Measurements from ENCODE around the gene STING1. TPM values are rescaled to one million over a fixed set of nuclear protein-coding genes. Genes with fewer than 3 reads are reported as not detected.
A peak's percentile ranks its signal among the peaks of the same experiment; 100 is the strongest.

The STING1 gene
- total and polyA plus RNA-seq, 2 of the 13 experiments (the other 11 are each of a cell fraction or from before 2014, with no cell fraction given) = 1.3 to 4.4 TPM

DNA sequence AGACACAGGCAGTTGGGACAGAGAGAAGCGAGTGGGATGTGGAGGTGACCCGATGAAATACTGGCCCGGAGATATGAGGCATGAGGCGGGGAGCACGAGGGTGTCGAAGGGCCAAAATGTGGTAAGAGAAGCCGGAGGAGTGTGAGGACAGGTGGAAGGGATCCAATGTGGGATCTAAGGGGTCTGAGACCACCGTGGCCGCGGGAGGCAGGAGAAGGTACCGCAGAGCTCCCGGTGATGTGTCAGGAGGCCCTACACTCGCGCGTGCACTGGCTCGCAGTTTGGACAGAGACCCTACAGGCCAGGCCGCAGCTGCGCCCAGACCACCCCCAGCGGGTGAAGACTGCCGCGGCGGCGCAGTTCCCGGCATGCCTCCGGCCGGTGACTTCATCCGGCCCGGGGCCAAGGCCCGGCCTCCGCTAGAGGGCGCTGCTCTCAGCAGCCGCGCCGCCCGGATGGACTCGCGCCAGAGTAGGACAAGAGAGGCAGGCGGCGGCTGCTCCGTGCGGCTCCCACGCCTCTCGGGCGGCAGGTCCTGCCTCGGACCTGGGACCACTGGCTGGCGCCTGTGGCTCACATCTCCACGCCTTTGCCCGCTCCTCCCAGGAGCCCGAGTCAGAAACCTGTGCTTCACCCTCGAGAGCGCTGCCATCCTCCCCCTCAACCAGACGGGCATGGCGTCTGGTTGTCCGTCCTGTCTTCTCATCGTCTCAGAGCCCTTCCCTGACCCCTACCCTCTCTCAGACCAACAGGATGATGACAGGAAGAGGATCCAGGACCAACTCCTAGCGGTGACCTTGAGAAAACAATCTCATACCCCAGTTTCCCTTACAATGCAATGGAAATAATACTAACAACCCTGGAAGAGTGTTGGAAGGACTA is 35.4 kb upstream of the STING1 start (continued):
- TF ChIP-seq, protein P1, sequence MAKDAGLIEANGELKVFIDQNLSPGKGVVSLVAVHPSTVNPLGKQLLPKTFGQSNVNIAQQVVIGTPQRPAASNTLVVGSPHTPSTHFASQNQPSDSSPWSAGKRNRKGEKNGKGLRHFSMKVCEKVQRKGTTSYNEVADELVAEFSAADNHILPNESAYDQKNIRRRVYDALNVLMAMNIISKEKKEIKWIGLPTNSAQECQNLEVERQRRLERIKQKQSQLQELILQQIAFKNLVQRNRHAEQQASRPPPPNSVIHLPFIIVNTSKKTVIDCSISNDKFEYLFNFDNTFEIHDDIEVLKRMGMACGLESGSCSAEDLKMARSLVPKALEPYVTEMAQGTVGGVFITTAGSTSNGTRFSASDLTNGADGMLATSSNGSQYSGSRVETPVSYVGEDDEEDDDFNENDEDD (CRISPR knock-in tag; IDR thresholded peaks at IDR 0.05; ENCODE audit: borderline replicate concordance) = peak; percentile 62; the same call in 1 of the 2 replicates
- TF ChIP-seq POLR2A (IDR thresholded peaks at IDR 0.05; ENCODE audit: insufficient read depth in 1 of 2, low read depth in 2 of 2, low read length in 2 of 2) (peak; percentile 83 to 89), NCOA5 (CRISPR knock-in tag; IDR thresholded peaks at IDR 0.05) (no peak), DMAP1 (CRISPR knock-in tag; IDR thresholded peaks at IDR 0.05) (peak; percentile 82), ZNF670 (CRISPR knock-in tag; IDR thresholded peaks at IDR 0.05; ENCODE audit: borderline replicate concordance) (0 out of 2 replicates have a peak, but pooled peaks have one; percentile 44), ZNF296 (CRISPR knock-in tag; conservative IDR thresholded peaks at IDR 0.05) (no peak; the same call in 1 of the 2 replicates), TCF7L2 (IDR thresholded peaks at IDR 0.05; ENCODE audit: low read depth, low read length) (no peak), PRMT3 (CRISPR knock-in tag; IDR thresholded peaks at IDR 0.05; ENCODE audit: borderline replicate concordance, low read depth) (no peak; the same call in 1 of the 2 replicates), ZNF546 (CRISPR knock-in tag; conservative IDR thresholded peaks at IDR 0.05) (peak; percentile 89; the same call in 1 of the 2 replicates), ZNF33A (CRISPR knock-in tag; IDR thresholded peaks at IDR 0.05; ENCODE audit: borderline replicate concordance) (no peak), ZNF552 (CRISPR knock-in tag; IDR thresholded peaks at IDR 0.05; ENCODE audit: borderline replicate concordance) (0 out of 2 replicates have a peak, but pooled peaks have one; percentile 35), ZNF34 (CRISPR knock-in tag; IDR thresholded peaks at IDR 0.05; ENCODE audit: borderline replicate concordance) (no peak), SRSF9 (IDR thresholded peaks at IDR 0.05; ENCODE audit: borderline replicate concordance, insufficient read depth, low read depth, low read length, poor library complexity, severe bottlenecking) (no peak), RELA (CRISPR knock-in tag; IDR thresholded peaks at IDR 0.05) (no peak), STAT5B (CRISPR knock-in tag; IDR thresholded peaks at IDR 0.05) (no peak; the same call in 1 of the 2 replicates), ELF1 (CRISPR knock-in tag; IDR thresholded peaks at IDR 0.05) (peak; percentile 44; the same call in 1 of the 2 replicates), PHB2 (IDR thresholded peaks at IDR 0.05; ENCODE audit: partially characterized antibody) (no peak), IKZF1 (IDR thresholded peaks at IDR 0.05) (no peak), KLF9 (CRISPR knock-in tag; IDR thresholded peaks at IDR 0.05; ENCODE audit: low read depth) (0 out of 2 replicates have a peak, but pooled peaks have one; percentile 47), CENPT (CRISPR knock-in tag; IDR thresholded peaks at IDR 0.05; ENCODE audit: low read depth) (peak; percentile 69; the same call in 1 of the 2 replicates), ZNF780A (CRISPR knock-in tag; IDR thresholded peaks at IDR 0.05) (peak; percentile 48; the same call in 1 of the 2 replicates), NR2F2 (IDR thresholded peaks at IDR 0.05; ENCODE audit: borderline replicate concordance, low read depth) (0 out of 2 replicates have a peak, but pooled peaks have one; percentile 2)
- TF ChIP-seq, protein P2, sequence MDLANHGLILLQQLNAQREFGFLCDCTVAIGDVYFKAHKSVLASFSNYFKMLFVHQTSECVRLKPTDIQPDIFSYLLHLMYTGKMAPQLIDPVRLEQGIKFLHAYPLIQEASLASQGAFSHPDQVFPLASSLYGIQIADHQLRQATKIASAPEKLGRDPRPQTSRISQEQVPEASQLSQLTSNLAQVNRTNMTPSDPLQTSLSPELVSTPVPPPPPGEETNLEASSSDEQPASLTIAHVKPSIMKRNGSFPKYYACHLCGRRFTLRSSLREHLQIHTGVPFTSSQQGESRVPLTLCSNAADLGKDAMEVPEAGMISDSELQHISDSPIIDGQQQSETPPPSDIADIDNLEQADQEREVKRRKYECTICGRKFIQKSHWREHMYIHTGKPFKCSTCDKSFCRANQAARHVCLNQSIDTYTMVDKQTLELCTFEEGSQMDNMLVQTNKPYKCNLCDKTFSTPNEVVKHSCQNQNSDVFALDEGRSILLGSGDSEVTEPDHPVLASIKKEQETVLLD (CRISPR knock-in tag; IDR thresholded peaks at IDR 0.05; ENCODE audit: low read depth) = 0 out of 2 replicates have a peak, but pooled peaks have one; percentile 36
- TF ChIP-seq, protein P3, sequence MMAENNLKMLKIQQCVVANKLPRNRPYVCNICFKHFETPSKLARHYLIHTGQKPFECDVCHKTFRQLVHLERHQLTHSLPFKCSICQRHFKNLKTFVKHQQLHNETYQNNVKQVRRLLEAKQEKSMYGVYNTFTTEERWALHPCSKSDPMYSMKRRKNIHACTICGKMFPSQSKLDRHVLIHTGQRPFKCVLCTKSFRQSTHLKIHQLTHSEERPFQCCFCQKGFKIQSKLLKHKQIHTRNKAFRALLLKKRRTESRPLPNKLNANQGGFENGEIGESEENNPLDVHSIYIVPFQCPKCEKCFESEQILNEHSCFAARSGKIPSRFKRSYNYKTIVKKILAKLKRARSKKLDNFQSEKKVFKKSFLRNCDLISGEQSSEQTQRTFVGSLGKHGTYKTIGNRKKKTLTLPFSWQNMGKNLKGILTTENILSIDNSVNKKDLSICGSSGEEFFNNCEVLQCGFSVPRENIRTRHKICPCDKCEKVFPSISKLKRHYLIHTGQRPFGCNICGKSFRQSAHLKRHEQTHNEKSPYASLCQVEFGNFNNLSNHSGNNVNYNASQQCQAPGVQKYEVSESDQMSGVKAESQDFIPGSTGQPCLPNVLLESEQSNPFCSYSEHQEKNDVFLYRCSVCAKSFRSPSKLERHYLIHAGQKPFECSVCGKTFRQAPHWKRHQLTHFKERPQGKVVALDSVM (CRISPR knock-in tag; IDR thresholded peaks at IDR 0.05) = peak; percentile 85
- TF ChIP-seq, protein P4, sequence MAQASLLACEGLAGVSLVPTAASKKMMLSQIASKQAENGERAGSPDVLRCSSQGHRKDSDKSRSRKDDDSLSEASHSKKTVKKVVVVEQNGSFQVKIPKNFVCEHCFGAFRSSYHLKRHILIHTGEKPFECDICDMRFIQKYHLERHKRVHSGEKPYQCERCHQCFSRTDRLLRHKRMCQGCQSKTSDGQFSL (CRISPR knock-in tag; IDR thresholded peaks at IDR 0.05) = no peak

Data from HepG2 (cell line).